SHP77 (cell line): ENCODE measurements around the gene OPA3.
"Not testable (repeated sequence)": the region's sequence is repeated elsewhere in the genome, so short reads cannot be mapped to it uniquely, and the experiment has no call there.

Experiments used
- DNase-seq, 2 experiments: peaks; one replicate each; lab custom pipeline; 2025; lab: John Stamatoyannopoulos, UW

The OPA3 gene

DNA sequence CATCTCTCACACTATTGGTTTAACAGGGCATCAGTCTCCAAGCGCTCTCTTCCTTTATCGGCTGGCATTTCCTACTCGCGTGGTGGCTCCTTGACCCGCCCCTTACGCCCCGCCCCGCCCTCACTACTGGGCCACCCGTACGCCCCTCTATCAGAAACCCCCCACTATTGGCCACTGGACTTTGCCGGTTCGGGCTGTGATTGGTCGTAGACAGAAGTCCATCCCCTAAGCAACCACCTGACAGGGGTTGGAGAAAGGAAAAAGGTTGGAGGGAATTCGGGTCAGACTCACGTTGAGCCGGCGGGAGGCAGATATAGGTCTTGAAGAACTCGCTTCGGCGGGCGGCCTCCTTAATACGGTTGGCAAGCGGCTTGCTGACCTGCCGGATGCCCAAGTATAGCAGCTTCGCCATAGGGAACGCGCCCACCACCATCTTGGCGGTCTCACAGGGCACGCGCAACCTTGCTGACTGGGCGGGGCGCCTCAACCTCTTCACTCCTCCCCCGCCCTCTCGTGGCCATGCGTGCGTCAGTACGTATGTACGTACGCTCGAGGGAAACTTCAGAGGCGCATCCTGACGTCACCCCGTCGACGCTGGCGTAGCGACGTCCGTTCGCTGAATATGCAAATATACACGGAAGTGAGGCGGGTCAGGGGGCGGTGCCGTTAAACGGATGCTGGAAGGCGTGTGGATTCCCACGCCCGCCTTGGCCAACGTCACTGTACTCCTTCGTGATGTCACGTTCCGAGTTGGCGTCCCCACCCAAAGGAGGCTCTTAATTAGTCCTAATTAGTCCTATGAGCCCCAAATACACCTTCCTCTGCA lies at the start of gene OPA3:
Gene OPA3, minus strand, starts transcription at position 471 of the 826 bp plus-strand sequence. Its CDS starts 38 bp downstream, at position 433.
- peak; percentile 98 to 99 for DNase-seq

DNA sequence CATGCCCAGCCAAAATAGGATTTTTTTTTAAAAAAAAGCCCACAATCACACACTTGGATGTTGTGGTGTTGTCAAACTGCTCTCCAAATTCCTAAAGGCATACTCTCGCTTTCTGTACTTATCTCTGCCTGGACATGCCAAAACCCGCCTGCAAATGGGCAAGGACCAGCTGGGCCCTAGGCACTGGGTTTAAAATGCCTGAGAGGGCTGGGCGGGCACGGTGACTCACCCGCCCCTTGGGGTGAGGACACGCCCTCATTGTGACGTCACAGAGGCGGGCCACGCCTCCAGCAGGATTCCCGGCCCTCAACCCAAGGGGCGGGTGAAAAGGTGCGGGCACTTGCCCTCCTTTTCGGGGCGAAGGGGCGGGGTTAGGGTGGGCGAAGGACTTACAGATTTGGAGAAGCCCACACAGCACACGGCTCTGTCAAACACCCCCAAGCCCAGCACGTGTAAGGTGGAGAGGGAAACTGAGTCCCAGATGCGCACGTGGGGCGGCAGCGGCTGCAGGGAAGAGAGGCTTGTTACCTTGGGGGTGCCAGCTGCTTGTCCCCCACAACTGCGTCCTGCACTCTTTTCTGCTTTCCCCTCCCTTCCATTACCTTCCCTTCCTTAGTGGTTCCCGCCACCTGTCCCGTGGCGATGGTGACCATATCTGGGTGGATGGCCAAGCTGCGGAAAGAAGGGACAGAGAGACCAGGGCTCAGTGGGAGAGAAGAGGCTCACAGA lies 48.0 kb upstream of the OPA3 start:
- peak; percentile 23 to 46 for DNase-seq

DNA sequence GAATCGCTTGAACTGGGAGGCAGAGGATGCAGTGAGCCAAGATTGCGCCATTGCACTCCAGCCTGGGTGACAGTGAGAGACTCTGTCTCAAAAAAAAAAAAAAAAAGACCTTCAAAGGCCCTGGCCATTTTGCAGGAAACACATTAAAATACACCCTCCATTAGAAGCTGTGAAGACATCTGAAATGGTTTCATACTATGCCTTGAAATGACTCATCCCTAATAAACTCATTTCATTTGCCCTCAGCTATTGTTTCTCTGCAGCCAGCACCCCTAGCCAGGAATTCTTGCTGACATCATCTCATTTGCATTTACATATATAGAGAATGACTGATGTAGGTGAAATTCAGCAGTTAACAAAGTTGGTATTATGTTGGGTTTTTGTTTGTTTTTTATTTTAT lies 45.9 kb upstream of the OPA3 start:
- DNase-seq: no peak

DNA sequence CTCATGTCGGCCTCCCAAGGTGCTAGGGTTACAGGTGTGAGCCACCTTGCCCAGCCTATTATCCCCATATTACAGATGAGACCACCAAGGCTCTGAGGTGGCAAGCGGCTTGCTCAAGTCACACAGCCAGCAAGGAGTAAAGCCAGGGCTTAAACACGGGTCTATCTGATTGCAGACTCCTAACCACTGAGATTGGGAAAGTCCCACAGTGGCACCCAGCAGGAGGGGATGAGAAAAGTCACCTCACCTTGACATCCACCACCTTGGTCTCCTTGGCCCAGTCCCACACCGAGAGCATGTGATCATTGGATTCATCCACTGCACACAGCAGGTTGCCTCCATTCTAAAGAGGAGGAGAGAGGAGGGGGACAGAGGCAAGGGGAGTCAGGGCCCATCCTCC lies 45.1 kb upstream of the OPA3 start:
- DNase-seq: no peak

DNA sequence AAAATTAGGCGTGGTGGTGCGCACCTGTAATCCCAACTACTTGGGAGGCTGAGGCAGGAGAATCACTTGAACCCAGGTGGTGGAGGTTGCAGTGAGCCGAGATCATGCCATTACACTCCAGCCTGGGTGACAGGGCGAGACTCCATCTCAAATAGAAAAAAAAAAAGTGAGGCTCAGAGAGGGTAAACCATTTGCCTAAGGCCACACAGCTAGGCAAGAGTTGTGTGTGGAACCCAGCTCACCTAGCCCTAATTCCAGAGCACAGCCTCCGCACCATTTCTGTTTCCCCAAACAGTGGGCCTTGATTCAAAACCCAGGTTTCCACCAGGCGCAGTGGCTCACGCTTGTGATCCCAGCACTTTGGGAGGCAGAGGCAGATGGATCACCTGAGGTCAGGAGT lies 43.6 kb upstream of the OPA3 start:
- DNase-seq: not testable (repeated sequence)

DNA sequence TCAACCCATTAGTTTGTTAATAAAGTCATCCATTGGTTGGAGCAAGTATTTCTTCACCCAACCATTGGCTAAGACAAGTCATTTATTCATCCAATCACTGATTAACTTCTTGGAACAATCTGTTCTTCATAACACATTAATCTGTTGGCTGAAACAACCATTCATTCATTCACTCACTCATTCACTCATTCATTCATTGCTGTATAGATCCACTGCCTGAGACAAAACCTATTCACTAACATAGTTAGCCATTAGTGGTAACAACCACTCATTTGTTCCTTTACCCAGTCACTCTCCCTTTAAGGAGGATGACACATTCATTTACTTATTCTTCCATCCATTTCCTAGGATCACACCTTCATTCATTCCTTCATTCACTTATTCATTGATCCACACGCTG lies 39.4 kb upstream of the OPA3 start:
- DNase-seq: no peak

DNA sequence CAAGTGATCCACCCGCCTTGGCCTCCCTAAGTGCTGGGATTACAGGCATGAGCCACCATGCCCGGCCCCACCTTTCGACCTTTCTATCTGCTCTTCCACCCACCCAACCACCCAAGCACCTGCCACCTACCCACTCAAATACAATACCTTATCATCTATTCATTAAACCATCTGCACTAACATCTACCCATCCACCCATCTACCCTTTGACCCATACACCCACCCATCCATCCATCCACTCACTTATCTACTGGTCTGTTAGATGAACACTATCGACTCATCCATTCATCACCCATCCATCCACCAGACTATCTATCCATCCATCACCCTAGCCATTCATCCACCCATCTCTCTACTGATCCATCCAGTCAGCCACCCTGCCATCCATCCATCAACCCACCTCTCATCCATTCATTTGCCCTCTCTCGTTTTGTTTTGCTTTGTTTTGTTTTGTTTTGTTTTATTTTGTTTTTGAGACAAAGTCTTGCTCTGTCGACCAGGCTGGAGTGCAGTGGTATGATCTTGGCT lies 37.4 kb upstream of the OPA3 start:
- DNase-seq: no peak

DNA sequence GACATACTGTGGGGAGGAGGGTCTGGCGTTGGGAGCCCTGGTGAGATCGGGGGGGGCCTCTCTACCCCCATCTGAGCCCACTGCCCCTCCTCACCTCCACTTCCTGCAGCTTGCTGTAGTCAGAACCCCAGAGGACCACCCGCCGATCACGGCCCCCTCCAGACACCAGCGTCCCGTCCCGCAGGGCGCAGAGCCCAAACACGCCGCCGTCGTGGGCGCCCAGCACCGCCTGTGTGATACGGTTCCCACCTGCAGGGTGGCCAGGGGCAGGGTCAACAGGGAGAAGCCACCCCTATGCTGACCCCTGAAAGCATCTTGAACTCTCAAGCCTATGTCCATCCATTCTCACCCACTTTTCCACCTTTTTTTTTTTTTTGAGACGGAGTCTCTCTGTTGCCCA lies 36.8 kb upstream of the OPA3 start:
- no peak for DNase-seq

DNA sequence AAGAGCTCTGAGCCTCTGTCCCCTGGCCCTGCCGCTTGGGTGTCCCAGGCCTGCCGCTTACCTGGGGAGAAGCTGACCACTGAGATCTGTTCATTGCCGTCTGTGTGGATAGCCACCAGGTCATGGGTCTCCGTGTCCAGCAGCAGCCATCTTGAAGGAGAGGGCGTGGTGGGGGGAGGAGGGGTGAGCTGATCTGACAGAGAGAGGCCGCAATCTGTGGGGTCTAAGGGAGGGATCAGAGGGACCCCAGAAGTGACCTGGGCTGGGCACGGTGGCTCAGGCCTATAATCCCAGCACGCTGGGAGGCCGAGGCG lies 32.1 kb upstream of the OPA3 start:
- DNase-seq: no peak

DNA sequence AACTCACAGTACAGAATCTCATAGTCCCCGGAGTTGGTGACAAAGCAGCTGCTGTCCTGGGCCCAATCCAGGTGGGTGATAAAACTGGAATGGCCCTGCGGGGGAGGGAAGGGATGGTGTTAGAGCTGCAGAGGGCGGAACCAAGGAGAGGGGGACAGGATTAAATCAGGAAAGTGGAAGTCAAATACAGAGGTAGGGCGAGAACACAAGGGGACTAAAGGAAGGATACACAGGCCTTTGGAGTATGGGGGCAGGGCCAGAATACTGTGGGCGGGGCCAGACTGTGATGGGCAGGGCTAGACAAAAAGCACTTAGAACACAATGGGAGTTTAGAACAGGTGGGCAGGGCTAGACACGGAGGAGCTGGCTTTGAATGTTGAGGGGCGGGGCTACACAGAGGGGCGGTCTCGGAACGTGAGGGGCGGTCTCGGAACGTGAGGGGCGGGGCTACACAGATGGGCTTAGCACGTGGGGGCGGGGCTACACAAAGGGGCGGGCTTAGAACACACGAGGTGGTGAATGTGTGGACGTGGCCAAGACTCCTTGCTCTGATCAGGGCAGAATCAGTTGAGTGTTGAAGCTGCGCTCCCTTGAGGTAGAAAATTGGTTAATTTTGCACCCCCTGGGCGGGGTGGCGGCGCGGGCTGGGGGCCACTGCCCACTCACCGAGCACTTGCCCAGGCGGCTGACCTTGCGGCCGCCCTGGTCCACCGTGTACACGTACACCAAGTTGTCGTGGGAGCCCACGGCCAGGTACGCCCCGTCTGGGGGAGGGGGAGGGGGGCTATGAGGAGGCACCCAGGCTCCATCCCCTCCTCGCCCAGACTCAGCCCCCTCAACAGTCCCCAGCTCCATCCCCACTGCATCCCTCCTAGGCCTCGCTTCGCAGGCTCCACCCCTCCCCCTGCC lies 31.4 kb upstream of the OPA3 start:
- DNase-seq: peak; percentile 83 to 84

DNA sequence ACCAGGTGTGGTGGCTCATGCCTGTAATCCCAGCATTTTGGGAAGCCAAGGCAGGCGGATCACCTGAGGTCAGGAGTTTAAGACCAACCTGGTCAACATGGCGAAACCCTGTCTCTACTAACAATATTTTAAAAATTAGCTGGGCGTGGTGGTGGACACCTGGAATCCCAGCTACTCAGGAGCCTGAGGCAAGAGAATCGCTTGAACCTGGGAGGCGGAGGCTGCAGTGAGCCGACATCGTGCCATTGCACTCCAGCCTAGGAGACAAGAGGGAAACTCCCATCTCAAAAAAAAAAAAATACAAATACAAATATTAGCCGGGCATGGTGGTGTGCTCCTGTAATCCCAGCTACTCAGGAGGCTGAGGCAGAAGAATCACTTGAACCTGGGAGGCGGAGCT lies 30.5 kb upstream of the OPA3 start:
- not testable (repeated sequence) for DNase-seq

DNA sequence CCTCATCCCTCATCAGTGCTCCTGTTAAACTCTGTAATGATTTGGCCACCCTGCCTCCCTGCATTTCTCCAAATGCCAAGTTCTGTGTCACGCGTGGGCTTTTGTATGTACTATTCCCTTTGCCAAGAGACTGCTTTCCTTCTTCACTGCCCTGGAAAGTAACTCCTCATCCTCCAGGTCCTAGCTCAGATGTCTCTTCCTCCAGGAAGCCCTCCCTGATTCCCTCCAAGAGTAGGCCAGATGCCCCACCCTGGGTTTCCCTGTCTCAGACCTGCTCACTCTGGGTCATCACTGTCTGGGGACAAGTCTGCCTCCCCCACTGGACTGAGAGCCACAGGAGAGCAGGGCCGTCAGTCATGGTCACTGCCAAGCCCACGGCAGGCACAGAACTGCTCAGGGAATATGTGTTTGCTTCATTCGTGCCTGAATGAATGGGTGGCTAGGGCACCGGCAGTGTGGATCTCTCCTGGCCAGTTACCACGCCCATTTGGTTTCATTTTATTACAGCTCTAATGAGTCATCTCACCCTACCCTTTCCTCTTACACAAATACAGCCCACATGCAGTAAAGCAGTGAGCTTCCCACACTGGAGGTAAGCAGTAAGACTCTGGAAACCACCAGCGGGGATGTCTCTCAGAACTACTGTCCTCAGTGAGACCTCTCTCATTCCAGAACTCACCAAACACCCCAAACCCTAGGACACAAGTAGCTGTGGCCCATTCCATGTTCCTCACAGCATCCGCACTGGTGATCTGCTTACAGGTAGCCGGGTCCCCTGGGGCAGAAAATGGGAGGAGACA lies 29.5 kb upstream of the OPA3 start:
- no peak for DNase-seq

DNA sequence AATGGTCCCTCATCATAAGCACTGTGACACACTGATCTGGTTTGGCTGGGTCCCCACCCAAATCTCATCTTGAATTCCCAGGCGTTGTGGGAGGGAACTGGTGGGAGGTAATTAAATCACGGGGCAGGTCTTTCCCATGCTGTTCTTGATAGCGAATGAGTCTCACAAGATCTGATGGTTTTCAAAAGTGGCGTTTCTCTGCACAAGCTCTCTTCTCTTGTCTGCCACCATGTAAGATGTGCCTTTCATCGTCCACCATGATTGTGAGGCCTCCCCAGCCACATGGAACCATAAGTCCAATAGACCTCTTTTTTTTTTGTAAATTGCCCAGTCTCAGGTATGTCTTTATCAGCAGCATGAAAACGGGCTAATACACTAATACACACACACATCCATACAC lies 24.3 kb upstream of the OPA3 start:
- DNase-seq: no peak

DNA sequence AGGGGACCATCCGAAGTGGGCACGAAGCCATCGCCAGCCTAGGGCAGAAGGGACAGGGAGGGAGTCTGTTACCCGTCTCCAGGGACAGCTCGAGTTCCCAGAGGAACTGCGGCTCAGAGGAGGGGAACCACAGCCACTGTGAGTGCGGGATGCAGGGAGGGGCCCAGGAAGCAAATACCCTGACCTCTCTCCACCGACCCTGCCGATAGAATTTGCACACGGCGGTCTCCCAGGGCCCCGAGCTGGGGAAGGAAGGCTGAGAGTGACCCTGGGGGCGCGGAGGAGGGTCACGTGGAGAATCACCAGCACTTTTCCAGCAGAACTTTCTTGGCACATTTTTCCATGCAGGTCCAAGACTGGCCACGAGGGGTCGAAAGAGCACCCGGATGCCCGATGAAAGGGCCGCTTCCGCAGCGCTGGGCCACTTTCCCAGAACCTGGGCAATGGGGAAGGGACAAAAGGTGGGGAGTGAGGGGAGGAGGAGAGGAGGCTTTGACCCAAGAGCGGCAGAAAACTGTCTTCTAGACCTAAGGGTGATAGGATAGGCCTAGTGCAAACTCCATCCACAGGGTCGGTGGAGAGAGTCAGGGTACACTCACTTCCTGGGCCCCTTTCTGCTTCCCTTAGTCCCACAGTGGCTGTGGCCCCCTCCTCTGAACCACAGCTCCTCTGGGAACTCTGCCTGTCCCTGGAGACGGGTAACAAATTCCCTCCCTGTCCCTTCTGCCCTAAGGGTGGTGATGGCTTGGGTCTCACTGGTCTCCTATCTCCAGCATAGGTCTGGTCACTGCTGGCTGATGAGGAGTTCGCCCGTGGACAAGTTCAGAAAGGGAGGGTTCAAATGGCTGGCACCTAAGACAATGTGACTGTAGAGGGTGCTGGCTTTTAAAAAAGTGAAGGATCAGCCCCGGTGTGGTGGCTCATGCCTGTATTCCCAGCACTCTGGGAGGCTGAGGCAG lies 22.7 kb upstream of the OPA3 start:
- peak; percentile 33 to 54 for DNase-seq

DNA sequence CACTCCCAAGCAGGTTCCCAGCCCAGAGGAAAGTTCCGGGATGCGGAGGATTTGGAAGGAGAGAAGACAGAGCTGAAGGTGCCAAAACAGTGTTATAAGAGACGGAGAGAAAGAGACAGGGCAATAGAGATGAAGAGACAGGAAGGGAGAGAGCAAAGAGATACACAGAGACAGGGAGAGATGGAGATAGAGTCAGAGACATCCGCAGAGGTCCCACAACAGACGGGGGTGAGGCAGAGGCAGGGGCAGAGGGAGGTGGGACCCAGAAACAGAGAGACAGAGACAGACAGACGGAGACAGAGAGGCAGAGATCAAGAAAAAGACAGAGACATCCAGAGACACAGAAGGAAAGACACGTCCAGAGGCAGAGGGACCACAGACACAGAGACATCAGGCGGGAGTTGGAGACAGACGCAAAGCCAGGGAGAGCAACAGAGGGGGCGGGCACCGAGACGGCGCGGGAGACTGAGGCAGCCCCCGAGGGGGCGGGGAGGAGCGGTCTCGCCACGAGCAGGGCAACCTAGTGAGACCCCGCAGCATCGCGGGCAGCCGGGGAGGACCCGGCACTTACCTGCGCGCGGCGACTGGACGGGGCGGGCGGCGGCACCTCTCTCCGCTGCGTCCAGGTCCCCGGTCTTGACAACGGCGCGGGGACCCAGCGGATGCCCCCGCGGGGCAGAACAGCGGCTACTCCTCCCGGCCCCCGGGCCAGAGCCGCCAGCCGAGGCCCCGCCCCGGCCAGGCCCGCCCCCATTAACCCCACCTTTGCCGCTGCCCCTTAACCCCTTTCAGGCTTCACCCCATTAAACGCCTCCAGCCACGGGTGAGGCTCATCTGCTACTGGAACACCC lies 17.1 kb upstream of the OPA3 start, which contains the start of gene GPR4:
Gene GPR4, minus strand, starts transcription at position 689 of the 851 bp plus-strand sequence. CDS start 10,346 bp downstream, outside the sequence.
- peak in 1 of 2 experiments; percentile 4 for DNase-seq

DNA sequence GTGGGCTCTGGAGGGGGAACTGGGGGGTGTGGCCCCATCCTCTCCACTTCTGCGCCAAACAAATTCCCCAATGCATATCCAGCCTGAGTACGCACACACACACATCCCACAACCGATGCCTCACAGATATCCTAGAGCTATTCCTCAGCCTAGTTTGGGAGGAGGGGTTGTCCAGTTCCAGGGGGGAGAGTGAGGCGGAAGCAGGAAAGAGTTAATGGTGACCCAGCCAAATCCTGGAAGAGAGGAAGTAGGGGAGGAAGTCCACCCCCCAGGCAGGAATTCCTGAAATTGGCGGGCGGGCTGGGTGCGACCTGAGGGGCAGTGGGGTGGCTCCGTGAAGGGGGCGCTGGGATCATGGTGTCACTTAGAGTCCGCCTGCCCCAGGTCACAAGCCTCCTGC lies 16.5 kb upstream of the OPA3 start:
- no peak for DNase-seq

DNA sequence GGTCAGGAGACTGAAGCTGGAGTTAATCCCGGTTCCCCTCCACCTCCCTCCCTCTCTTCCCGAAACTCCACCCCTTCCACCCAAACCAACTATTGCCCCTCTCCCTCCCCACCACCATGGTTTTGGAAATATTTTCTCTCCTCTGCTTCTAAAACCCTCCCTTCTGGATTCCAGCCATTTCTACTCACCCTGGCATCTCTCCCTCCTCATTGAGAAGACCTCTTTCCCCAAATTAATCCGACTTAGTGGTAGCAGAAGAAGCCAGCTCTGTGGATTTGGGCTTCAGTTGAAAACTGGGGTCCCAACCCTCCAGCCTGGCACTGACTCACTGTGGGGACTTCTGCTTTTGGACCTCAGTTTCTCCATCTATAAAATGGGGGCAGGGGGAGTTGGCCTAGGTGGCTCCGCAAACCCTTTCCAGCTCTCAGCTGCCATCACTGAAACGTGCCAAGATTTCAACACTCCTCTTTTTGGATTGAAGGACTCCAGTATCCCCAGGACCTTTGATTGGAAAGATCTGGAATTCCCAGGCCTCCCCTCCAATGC lies 15.8 kb upstream of the OPA3 start:
- no peak for DNase-seq

DNA sequence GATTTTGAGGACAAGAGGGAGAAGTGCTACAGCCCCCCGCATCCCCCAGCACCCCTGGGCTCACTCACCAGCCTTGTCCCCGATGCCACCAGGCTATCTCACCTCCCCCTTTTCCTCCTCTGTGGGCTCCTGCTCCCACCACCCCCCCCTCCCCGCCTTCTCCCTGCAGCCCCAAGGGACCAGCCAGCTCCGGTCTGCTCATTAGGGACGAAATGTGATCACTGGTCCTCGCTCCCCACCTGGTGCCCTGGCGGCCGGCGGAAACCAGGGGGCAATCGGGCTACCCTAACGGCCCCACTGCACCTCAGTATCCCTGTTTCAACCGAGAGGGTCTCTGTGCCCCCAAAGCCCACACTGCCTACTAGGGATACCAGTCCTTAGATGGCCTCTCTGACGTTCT lies 14.7 kb upstream of the OPA3 start:
- no peak for DNase-seq
